ENCODE measurements around the gene SGPL1. TPM values are rescaled to one million over a fixed set of nuclear protein-coding genes. Genes with fewer than 3 reads are reported as not detected.

SGPL1 gene
- total RNA-seq, 1 donor from 2014 or later, result 29.4 TPM

GRCh38 chr10:70879207-70879606 is 63.5 kb downstream of the SGPL1 start:
- intact Hi-C loops (cut with micrococcal nuclease), result no loop called here

GRCh38 chr10:70880077-70880534 is 64.4 kb downstream of the SGPL1 start:
- intact Hi-C loops (cut with micrococcal nuclease), result loop anchor here (1.0 to 5.0 kb wide), 7 partner anchors 8 to 419 kb away; partner anchors contain the start of genes PCBD1, PRF1 and SGPL1

- intact Hi-C loops (cut with micrococcal nuclease), result loop anchor here (5.0 kb wide), 3 partner anchors 282 to 482 kb away; partner anchors contain the start of genes EIF4EBP2, PALD1 and PRF1
Measured at GRCh38 chr10:70884741-70885140, 69.0 kb downstream of the SGPL1 start.

GRCh38 chr10:70885481-70885880 is 69.7 kb downstream of the SGPL1 start:
- intact Hi-C loops (cut with micrococcal nuclease), result loop anchor here (5.0 kb wide), 2 partner anchors 408 to 483 kb away; partner anchors contain the start of genes EIF4EBP2 and PALD1

- intact Hi-C loops (cut with micrococcal nuclease), result loop anchor here (5.0 kb wide), 2 partner anchors 409 to 484 kb away; partner anchors contain the start of genes EIF4EBP2 and PALD1
Measured at GRCh38 chr10:70885931-70886903, 70.5 kb downstream of the SGPL1 start.

GRCh38 chr10:70886921-70887665 is 71.3 kb downstream of the SGPL1 start:
- intact Hi-C loops (cut with micrococcal nuclease), result loop anchor here (1.0 to 5.0 kb wide), 3 partner anchors 72 to 485 kb away; partner anchors contain the start of genes EIF4EBP2, PALD1 and SGPL1

GRCh38 chr10:70887804-70888800 is 72.4 kb downstream of the SGPL1 start, which contains the start of gene PCBD1:
TSS of gene PCBD1 (minus strand) at chr10:70888565. CDS start at chr10:70888533, 32 bp downstream.
- intact Hi-C loops (cut with micrococcal nuclease), result loop anchor here (1.0 to 5.0 kb wide), 4 partner anchors 8 to 486 kb away; partner anchors contain the start of genes EIF4EBP2, PALD1 and SGPL1

GRCh38 chr10:70889291-70889690 is 73.5 kb downstream of the SGPL1 start:
- intact Hi-C loops (cut with micrococcal nuclease), result loop anchor here (5.0 kb wide), 2 partner anchors 412 to 487 kb away; partner anchors contain the start of genes EIF4EBP2 and PALD1

- intact Hi-C loops (cut with micrococcal nuclease), result no loop called here
Measured at GRCh38 chr10:70890917-70891431, 75.2 kb downstream of the SGPL1 start.

GRCh38 chr10:70891627-70892026 is 75.9 kb downstream of the SGPL1 start:
- intact Hi-C loops (cut with micrococcal nuclease), result no loop called here

- intact Hi-C loops (cut with micrococcal nuclease), result no loop called here
Measured at GRCh38 chr10:70892631-70893030, 76.9 kb downstream of the SGPL1 start.

- intact Hi-C loops (cut with micrococcal nuclease), result no loop called here
Measured at GRCh38 chr10:70893227-70894006, 77.7 kb downstream of the SGPL1 start.

- intact Hi-C loops (cut with micrococcal nuclease), result no loop called here
Measured at GRCh38 chr10:70894416-70894815, 78.7 kb downstream of the SGPL1 start.

- intact Hi-C loops (cut with micrococcal nuclease), result no loop called here
Measured at GRCh38 chr10:70896551-70896950, 80.8 kb downstream of the SGPL1 start.

- intact Hi-C loops (cut with micrococcal nuclease), result no loop called here
Measured at GRCh38 chr10:70898687-70899086, 82.9 kb downstream of the SGPL1 start.

- intact Hi-C loops (cut with micrococcal nuclease), result no loop called here
Measured at GRCh38 chr10:70899096-70899495, 83.3 kb downstream of the SGPL1 start.

GRCh38 chr10:70901276-70901878 is 85.6 kb downstream of the SGPL1 start:
- intact Hi-C loops (cut with micrococcal nuclease), result no loop called here

- intact Hi-C loops (cut with micrococcal nuclease), result no loop called here
Measured at GRCh38 chr10:70902661-70903261, 87.0 kb downstream of the SGPL1 start.

Data from T-helper 1 cell treated with Interleukin-12 subunit alpha and Interleukin-12 subunit beta and Interleukin-4 antibody, amounts not matched to agents 30 ng/mL and 1 ng/mL, for 36 hours (primary cell).